ENCODE results near the gene NRXN2.

The NRXN2 gene

DNA sequence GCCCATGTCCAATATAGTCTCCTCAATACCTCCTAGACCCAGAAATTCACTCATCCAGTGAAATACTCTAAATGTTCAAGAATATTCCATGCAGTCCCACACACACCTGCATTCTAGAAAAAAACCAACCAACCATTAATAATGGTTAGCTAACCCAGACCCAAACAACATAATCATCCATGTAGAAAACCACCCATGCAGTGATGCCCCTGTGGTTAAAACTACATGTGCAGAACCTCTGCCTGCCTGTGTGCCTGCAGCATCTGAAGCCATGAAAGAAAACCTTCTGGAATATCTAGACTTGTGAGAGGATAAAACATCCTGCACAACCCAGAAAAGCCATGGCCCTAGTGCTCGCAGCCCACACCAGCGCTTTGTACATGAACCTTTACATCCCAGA is 84.2 kb downstream of the NRXN2 start:
- H3K36me3 ChIP-seq (replicated peaks; ENCODE audit: insufficient read depth, low read length), result no peaks in the 10 kb centered on the region
- peaks cover 85% of the 10 kb centered on the region for H3K27me3 ChIP-seq (replicated peaks; ENCODE audit: insufficient read depth, low read length)
- H3K79me2 ChIP-seq (ENCODE audit: low read length), result no peaks in the 10 kb centered on the region
- H3K9me3 ChIP-seq (replicated peaks; ENCODE audit: insufficient read depth, low read length), result no peaks in the 10 kb centered on the region
- TF ChIP-seq EZH2 (optimal IDR thresholded peaks at IDR 0.05; ENCODE audit: low read depth, low read length) (no peak), CTCF (IDR thresholded peaks at IDR 0.05; ENCODE audit: low read length) (no peak), EZH2phosphoT487 (IDR thresholded peaks at IDR 0.05; ENCODE audit: low read length) (no peak)
- H3K4me1 ChIP-seq (ENCODE audit: low read length), result no peaks in the 10 kb centered on the region
- H4K20me1 ChIP-seq (ENCODE audit: insufficient read depth, low read length), result no peaks in the 10 kb centered on the region
- no peak overlapping the region for H3K27ac ChIP-seq (ENCODE audit: low read length)
- no peak overlapping the region for H3K9ac ChIP-seq (ENCODE audit: low read length)
- H2AFZ ChIP-seq (ENCODE audit: low read length), result no peak overlapping the region
- H3K9me2 ChIP-seq (replicated peaks; ENCODE audit: insufficient read depth, low read length), result no peaks in the 10 kb centered on the region
- no peaks in the 10 kb centered on the region for H3F3A ChIP-seq (ENCODE audit: insufficient read depth, low read length)
- H3K4me3 ChIP-seq (ENCODE audit: low read length), result no peak overlapping the region
- no peak for DNase-seq
- H3K4me2 ChIP-seq (ENCODE audit: low read depth, low read length), result no peak overlapping the region

DNA sequence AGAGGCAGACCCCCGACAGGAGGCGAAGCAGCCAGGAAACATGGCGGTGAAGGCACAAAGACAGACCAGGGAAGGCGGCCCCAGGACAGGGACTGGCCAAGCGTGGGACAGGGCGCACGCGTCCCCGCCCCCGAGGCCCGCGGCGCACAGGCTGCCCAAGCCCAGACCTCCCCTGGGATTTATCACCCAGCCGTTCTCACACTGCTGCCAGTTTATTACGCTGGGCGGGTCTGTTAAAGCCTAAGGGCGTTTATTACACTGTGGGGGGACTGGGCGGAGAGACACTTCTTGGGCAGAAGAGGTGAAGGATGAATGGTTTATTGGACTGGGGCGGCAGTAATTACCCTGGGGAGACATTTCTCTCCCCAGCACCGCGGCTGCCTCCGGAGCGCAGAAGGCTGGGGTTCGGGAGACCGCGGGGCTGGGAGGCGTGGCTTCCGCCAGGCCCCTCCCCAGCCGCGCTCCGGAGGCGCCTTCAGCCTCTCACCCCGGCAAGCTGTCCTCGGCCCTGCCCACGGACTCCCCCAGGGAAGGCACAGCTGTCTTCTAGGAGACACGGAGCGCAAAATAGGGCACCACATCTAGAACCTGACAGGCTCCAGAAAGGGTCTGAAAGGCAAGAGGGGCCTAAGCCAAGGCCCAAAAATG is 84.9 kb downstream of the NRXN2 start:
- Histone ChIP-seq H3K9me3 (replicated peaks; ENCODE audit: insufficient read depth, low read length) (no peaks in the 10 kb centered on the region), H3K27ac (ENCODE audit: low read length) (no peak overlapping the region), H3K4me3 (ENCODE audit: low read length) (no peak overlapping the region), H3K27me3 (replicated peaks; ENCODE audit: insufficient read depth, low read length) (peaks cover 91% of the 10 kb centered on the region), H3K9me2 (replicated peaks; ENCODE audit: insufficient read depth, low read length) (no peaks in the 10 kb centered on the region), H4K20me1 (ENCODE audit: insufficient read depth, low read length) (no peaks in the 10 kb centered on the region), H3K9ac (ENCODE audit: low read length) (no peak overlapping the region), H3F3A (ENCODE audit: insufficient read depth, low read length) (no peaks in the 10 kb centered on the region), H3K79me2 (ENCODE audit: low read length) (no peaks in the 10 kb centered on the region), H3K4me1 (ENCODE audit: low read length) (no peaks in the 10 kb centered on the region), H3K36me3 (replicated peaks; ENCODE audit: insufficient read depth, low read length) (no peaks in the 10 kb centered on the region), H3K4me2 (ENCODE audit: low read depth, low read length) (no peak overlapping the region), H2AFZ (ENCODE audit: low read length) (no peak overlapping the region)
- TF ChIP-seq EZH2phosphoT487 (IDR thresholded peaks at IDR 0.05; ENCODE audit: low read length) (no peak), CTCF (IDR thresholded peaks at IDR 0.05; ENCODE audit: low read length) (no peak), EZH2 (optimal IDR thresholded peaks at IDR 0.05; ENCODE audit: low read depth, low read length) (no peak)
- no peak for DNase-seq

- no peak overlapping the region for H3K9ac ChIP-seq (ENCODE audit: low read length)
- H2AFZ ChIP-seq (ENCODE audit: low read length), result no peak overlapping the region
- H4K20me1 ChIP-seq (ENCODE audit: insufficient read depth, low read length), result no peaks in the 10 kb centered on the region
- no peak for DNase-seq
- TF ChIP-seq EZH2 (optimal IDR thresholded peaks at IDR 0.05; ENCODE audit: low read depth, low read length), result no peak
- no peak for TF ChIP-seq EZH2phosphoT487 (IDR thresholded peaks at IDR 0.05; ENCODE audit: low read length)
- no peak for TF ChIP-seq CTCF (IDR thresholded peaks at IDR 0.05; ENCODE audit: low read length)
- H3K4me1 ChIP-seq (ENCODE audit: low read length), result no peaks in the 10 kb centered on the region
- H3K4me3 ChIP-seq (ENCODE audit: low read length), result no peak overlapping the region
- peaks cover 94% of the 10 kb centered on the region for H3K27me3 ChIP-seq (replicated peaks; ENCODE audit: insufficient read depth, low read length)
- H3K79me2 ChIP-seq (ENCODE audit: low read length), result no peaks in the 10 kb centered on the region
- H3K4me2 ChIP-seq (ENCODE audit: low read depth, low read length), result no peak overlapping the region
- no peaks in the 10 kb centered on the region for H3K9me2 ChIP-seq (replicated peaks; ENCODE audit: insufficient read depth, low read length)
- no peaks in the 10 kb centered on the region for H3K9me3 ChIP-seq (replicated peaks; ENCODE audit: insufficient read depth, low read length)
- no peaks in the 10 kb centered on the region for H3K36me3 ChIP-seq (replicated peaks; ENCODE audit: insufficient read depth, low read length)
- H3F3A ChIP-seq (ENCODE audit: insufficient read depth, low read length), result no peaks in the 10 kb centered on the region
- H3K27ac ChIP-seq (ENCODE audit: low read length), result no peak overlapping the region
Measured at GRCh38 chr11:64637334-64638017, 85.5 kb downstream of the NRXN2 start.

Data from MM.1S (cell line).